ENCODE results near the gene ADAM12. TPM values are rescaled to one million over a fixed set of nuclear protein-coding genes. Genes with fewer than 3 reads are reported as not detected.

ADAM12 gene
- total and polyA plus RNA-seq, 5 experiments from 2014 or later = 0.49 TPM; not detected in 4

DNA sequence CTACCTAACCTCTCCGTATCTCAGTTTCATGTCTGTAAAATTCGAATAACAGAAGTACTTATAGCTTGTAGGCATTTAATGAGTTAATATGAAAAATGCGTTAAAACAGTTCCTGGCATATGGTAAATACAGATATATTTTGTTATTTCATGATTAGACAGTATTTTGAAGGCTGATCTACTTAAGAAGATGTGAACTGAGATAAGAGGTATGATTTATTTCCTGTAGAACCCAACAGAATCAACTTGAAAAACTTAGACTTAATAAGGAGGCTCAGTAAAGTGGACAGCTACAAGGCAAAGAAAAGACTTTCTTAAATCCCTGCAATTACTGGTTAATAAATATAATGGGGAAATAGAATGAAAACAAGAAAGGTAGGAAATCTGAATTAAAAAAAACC lies 388.6 kb downstream of the ADAM12 start:
- H3K9me3 Mint-ChIP-seq = no peaks in the 10 kb centered on the region
- H3K36me3 Mint-ChIP-seq = no peaks in the 10 kb centered on the region
- no peak overlapping the region for H3K27ac Mint-ChIP-seq
- ATAC-seq (no peak), DNase-seq (no peak)
- H3K4me3 Mint-ChIP-seq = no peak overlapping the region
- peaks cover 0 to 7% (median 0%) of the 10 kb centered on the region in 5 donors for H3K27me3 Mint-ChIP-seq
- peaks cover 0 to 6% (median 0%) of the 10 kb centered on the region in 4 donors for H3K4me1 Mint-ChIP-seq
- POLR2A ChIA-PET = no interaction called here

DNA sequence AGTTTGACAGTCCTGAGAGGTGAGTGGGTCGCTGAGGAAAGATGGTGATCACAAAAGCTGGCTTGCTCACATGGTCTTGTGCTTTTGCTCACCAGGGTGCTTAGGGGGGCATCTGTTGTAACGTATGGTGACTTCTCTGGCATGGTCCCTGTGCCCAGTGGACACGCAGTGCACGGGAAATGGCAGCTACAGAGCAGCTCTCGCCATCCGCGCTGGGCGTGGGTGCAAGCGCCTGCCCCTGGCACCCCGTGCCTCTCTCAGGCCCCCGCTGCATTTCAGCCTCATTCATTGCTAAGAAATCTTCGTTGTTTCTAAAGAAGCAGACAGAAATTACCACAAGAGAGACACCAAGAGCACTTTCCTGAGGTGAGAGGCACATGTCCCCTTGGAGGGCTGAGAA lies 390.7 kb downstream of the ADAM12 start:
- POLR2A ChIA-PET = no interaction called here
- no peak for ATAC-seq
- Mint-ChIP-seq H3K36me3 (no peaks in the 10 kb centered on the region), H3K27ac (no peak overlapping the region), H3K9me3 (no peaks in the 10 kb centered on the region), H3K4me1 (peaks cover 0 to 6% (median 0%) of the 10 kb centered on the region in 4 donors), H3K4me3 (no peak overlapping the region), H3K27me3 (peaks cover 0 to 4% (median 0%) of the 10 kb centered on the region in 5 donors)
- DNase-seq = no peak

DNA sequence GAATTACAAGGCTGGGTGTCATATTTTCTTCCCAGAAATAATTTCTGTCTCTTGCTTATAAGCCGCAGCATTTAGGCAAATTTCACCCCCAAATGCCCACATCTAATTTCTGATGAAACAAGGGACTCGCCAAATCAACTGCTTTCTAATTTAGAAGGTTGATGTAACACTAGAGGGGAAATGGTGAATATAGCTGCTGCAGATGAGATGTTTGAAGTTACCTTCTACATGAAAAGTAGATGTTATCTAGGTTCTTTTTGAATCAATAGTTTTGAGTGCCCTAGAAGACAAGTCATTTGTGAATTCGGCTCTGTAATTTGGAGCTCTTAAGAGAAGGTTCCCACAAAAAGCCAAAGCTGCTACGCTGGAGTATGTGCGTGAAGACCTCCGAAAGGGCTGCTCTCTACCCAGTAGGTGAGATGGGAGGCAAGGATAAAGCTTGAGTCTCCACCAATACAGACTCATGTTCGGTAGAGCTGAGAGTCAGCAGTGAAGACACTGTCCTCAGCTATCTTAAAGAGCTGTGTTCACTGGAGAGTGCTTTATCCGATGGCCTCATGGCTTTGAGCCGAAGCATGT lies 392.5 kb downstream of the ADAM12 start:
- DNase-seq (no peak), ATAC-seq (no peak)
- peaks cover 0 to 6% (median 0%) of the 10 kb centered on the region in 4 donors for H3K4me1 Mint-ChIP-seq
- no peaks in the 10 kb centered on the region for H3K36me3 Mint-ChIP-seq
- no peaks in the 10 kb centered on the region for H3K9me3 Mint-ChIP-seq
- peaks cover 0 to 4% (median 0%) of the 10 kb centered on the region in 5 donors for H3K27me3 Mint-ChIP-seq
- POLR2A ChIA-PET = no interaction called here
- no peak overlapping the region for H3K4me3 Mint-ChIP-seq
- H3K27ac Mint-ChIP-seq = no peak overlapping the region

DNA sequence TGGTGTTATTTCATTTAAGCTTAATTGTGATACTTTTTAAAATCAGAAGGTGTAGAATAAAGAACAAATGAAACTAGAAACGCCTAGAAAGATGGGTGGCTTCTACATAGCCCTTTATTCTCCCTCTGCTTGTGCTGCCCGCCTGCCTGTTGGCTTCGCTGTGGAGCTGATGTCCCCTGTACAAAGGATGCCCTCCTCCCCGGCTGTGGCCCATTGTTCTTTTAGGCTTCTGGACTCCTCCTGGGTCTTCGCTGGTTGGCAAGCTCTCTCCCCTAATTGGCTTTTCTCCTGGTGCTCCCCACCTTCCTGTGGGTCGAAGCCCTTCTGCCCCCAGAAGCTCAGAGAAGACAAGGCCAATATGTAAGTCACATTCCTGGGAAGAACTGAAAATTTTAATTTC lies 393.7 kb downstream of the ADAM12 start:
- DNase-seq = no peak
- Mint-ChIP-seq H3K27me3 (peaks cover 0 to 4% (median 0%) of the 10 kb centered on the region in 5 donors), H3K4me1 (peaks cover 0 to 3% (median 0%) of the 10 kb centered on the region in 4 donors), H3K9me3 (peaks cover 0 to 3% (median 0%) of the 10 kb centered on the region in 9 donors), H3K4me3 (no peak overlapping the region), H3K36me3 (no peaks in the 10 kb centered on the region), H3K27ac (no peak overlapping the region)
- POLR2A ChIA-PET = no interaction called here
- no peak for ATAC-seq

DNA sequence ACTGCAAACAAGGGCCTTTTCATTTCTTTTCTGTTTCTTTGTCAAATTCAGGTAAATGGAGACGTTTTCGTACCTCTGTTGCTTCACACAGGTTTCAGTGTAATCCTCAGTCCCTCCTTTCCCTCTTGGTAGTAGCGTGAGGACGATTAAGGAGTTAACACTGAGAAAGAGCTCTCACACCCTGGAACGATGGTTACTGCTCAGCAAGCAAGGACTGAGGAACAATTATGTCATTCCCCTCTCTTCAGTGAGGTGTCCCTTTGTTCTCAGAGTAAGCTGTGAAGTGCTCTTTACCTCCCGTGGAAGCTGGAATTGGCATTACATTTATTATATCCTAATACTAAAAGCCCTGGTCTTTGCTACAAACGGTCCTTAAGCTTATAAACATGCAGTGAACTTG lies 396.0 kb downstream of the ADAM12 start:
- no peak for DNase-seq
- H3K27me3 Mint-ChIP-seq = peaks cover 0 to 4% (median 2%) of the 10 kb centered on the region in 5 donors
- no peak overlapping the region for H3K27ac Mint-ChIP-seq
- no peaks in the 10 kb centered on the region for H3K36me3 Mint-ChIP-seq
- no peak for ATAC-seq
- H3K4me1 Mint-ChIP-seq = no peaks in the 10 kb centered on the region
- POLR2A ChIA-PET = no interaction called here
- H3K4me3 Mint-ChIP-seq = no peak overlapping the region
- H3K9me3 Mint-ChIP-seq = peaks cover 0 to 3% (median 0%) of the 10 kb centered on the region in 9 donors

DNA sequence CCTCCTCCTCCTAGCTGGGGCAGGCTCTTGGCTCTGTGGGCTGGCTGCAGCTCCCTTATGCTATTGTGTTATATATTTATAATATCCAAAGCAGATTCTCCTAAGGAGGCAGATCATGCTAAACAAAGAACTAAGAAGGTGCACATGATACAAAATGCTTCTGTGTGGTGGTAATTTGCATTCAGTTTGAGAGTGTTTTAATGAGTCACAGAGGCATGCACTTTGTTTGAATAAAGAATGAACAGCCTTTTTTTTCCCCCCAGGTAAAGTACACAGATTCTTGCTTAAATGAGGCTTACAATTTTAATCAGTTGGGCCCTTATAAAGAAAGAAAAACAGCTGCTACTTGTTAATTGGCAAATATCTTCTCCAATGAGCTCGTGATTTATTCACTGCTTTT lies 396.9 kb downstream of the ADAM12 start:
- no peak for DNase-seq
- H3K27ac Mint-ChIP-seq = no peak overlapping the region
- POLR2A ChIA-PET = no interaction called here
- H3K4me1 Mint-ChIP-seq = no peaks in the 10 kb centered on the region
- peaks cover 0 to 7% (median 2%) of the 10 kb centered on the region in 5 donors for H3K27me3 Mint-ChIP-seq
- no peak for ATAC-seq
- H3K9me3 Mint-ChIP-seq = peaks cover 0 to 3% (median 0%) of the 10 kb centered on the region in 9 donors
- H3K4me3 Mint-ChIP-seq = no peak overlapping the region
- no peaks in the 10 kb centered on the region for H3K36me3 Mint-ChIP-seq

DNA sequence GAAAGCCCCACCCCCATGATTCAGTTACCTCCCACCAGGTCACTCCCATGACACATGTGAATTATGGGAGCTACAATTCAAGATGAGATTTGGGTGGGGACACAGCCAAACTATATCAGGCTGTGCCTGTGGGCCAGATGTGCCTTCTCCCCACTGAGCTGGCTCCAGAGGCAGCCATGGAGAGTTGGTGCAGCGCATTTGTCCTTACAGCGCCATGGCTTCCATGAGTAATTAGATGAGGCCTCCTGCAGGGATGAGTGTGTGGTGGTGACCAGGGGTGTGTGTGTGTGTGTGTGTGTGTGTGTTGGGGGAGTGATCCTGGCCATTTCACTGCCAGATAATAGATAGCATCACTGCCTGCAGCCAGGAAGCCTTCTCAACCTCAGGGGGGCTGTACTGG lies 397.3 kb downstream of the ADAM12 start:
- peaks cover 0 to 3% (median 0%) of the 10 kb centered on the region in 9 donors for H3K9me3 Mint-ChIP-seq
- peak overlapping the region in 1 of 10 donors; percentile 31 for H3K27ac Mint-ChIP-seq
- DNase-seq (no peak), ATAC-seq (no peak)
- no peak overlapping the region for H3K4me3 Mint-ChIP-seq
- H3K27me3 Mint-ChIP-seq = peaks cover 0 to 7% (median 2%) of the 10 kb centered on the region in 5 donors
- H3K4me1 Mint-ChIP-seq = no peaks in the 10 kb centered on the region
- POLR2A ChIA-PET = no interaction called here
- no peaks in the 10 kb centered on the region for H3K36me3 Mint-ChIP-seq

DNA sequence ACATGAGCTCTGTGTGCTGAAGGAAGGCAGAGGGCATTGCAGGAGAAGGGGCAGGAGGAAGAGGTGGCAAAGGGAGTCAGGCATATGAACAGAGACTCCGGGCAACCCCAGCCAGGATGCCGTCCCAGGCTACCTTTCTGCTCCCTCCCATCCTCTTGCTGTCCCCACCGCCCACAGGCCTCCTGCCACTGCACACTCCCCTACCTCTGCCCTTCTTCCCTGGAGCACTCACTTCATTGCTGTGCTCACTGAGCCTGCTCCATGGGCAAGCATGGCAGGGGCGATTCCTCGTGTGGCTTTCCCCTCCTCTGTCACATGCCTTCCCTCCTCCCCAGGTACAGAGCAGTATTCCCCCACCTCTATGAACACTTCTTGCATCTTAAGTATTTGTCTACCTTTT lies 398.5 kb downstream of the ADAM12 start:
- Mint-ChIP-seq H3K4me1 (no peaks in the 10 kb centered on the region), H3K27me3 (peaks cover 0 to 7% (median 2%) of the 10 kb centered on the region in 5 donors), H3K9me3 (peaks cover 0 to 3% (median 0%) of the 10 kb centered on the region in 9 donors), H3K27ac (no peak overlapping the region), H3K36me3 (no peaks in the 10 kb centered on the region), H3K4me3 (no peak overlapping the region)
- ATAC-seq (no peak), DNase-seq (no peak)
- POLR2A ChIA-PET = no interaction called here

DNA sequence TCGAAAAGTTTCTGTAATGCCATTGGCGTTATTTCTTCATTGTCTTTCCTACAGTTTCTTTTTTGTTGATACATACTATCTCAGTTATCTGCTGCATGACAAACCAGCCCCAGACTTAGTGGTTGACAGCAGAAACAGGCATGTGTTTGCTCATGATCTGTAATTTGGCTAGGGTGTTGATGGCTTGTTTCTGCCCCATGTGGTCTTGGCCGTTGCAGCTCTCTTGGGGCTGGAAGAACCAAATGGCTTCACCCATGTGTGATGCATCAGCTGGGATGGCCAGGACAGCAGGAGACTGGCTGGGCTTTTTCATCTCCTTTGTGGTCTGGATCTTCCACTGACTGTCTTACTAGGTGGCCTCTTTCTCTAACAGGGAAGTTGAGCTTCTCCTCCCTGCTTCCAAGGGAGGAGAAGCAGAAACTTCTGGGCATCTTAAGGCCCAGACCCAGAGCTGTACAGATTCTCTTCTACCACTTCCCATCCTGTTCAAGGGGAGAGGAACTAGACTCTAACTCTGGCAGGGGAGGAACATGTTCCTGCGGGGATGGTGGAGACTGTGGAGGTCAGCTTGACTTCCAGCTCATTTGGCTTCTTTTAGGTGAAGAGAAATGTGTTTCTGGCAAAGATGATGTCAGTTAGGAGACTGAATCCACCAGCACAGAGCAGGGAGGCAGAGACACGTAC lies 402.6 kb downstream of the ADAM12 start:
- Mint-ChIP-seq H3K36me3 (no peaks in the 10 kb centered on the region), H3K27ac (no peak overlapping the region), H3K9me3 (peaks cover 0 to 3% (median 0%) of the 10 kb centered on the region in 9 donors), H3K27me3 (peaks cover 0 to 20% (median 3%) of the 10 kb centered on the region in 5 donors), H3K4me3 (no peak overlapping the region), H3K4me1 (peaks cover 0 to 2% (median 0%) of the 10 kb centered on the region in 4 donors)
- no peak for DNase-seq
- no peak for ATAC-seq
- POLR2A ChIA-PET = no interaction called here

DNA sequence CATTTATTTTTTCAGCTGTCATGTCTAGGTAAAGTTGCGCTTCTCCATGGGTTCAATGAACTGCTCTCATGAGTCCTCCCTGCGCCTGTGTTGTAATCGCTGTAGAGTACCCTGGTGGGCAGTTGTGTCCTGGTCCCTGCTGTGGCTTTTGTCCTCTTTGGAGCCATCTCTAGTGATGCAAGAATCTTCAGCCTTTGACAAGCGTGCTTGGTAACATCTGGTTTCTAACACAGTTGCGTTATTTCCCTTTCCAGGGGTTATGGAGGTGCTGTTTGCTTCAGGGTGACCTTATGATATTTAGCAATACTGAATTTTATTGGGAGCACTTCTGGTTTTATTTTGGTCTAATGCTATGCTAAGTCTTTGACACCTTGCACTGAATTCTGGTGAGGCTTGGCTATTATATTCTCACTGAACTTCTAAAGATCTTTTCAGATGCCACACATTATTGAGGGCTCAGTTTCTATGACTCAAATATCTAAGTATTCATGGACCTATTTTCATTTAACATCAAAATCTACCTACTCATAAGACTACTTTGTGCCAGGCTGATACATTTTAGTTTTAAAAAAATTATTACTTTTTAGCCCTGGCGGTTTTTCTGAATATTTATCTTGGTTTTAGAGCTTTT lies 403.3 kb downstream of the ADAM12 start:
- no peaks in the 10 kb centered on the region for H3K9me3 Mint-ChIP-seq
- no peak overlapping the region for H3K27ac Mint-ChIP-seq
- H3K27me3 Mint-ChIP-seq = peaks cover 0 to 20% (median 3%) of the 10 kb centered on the region in 5 donors
- peaks cover 0 to 2% (median 0%) of the 10 kb centered on the region in 4 donors for H3K4me1 Mint-ChIP-seq
- H3K36me3 Mint-ChIP-seq = no peaks in the 10 kb centered on the region
- POLR2A ChIA-PET = no interaction called here
- no peak for DNase-seq
- no peak overlapping the region for H3K4me3 Mint-ChIP-seq
- ATAC-seq = no peak

DNA sequence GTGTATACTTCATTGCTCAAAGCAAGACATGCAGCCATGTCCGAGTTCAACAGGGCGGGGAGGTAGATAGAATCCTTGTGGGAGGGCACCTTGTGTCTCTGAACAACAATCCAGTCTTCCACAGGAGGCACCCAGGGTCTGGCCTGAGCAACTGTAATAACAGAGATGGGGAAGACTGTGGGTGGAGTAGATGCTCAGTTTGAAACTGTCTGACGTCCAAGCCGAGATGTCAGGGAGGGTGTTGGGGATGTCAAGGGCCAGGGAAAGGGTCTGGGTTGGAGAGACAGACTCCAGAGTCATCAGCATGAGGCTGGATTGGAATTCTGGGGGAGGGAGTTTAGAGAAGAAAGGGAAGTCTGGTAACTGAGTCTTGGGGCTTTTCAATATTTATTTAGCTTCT lies 403.9 kb downstream of the ADAM12 start:
- Mint-ChIP-seq H3K36me3 (no peaks in the 10 kb centered on the region), H3K4me3 (no peak overlapping the region), H3K27ac (no peak overlapping the region), H3K9me3 (no peaks in the 10 kb centered on the region), H3K4me1 (peaks cover 0 to 2% (median 0%) of the 10 kb centered on the region in 4 donors), H3K27me3 (peaks cover 0 to 25% (median 4%) of the 10 kb centered on the region in 5 donors)
- POLR2A ChIA-PET = no interaction called here
- DNase-seq (no peak), ATAC-seq (no peak)

DNA sequence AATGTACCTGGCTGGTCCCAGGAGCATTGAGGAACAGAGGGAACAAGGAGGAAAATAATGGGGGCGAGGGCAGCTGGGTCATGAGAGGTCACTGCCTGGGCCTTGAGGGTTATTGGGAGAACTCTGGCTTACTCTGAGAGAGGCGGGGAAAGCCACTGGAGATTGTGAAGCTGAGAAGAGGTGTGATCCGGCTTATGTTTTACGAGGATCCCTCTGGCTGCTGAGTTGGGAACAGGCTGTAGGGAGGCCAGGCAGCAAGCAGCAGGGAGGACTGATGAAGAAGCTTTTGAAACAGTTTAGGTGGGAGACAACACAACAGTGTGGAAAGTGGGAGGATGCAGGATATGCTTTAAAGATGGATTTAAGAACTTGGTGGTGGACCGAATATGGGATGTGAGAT lies 404.6 kb downstream of the ADAM12 start:
- H3K36me3 Mint-ChIP-seq = no peaks in the 10 kb centered on the region
- peaks cover 0 to 2% (median 0%) of the 10 kb centered on the region in 4 donors for H3K4me1 Mint-ChIP-seq
- H3K9me3 Mint-ChIP-seq = no peaks in the 10 kb centered on the region

DNA sequence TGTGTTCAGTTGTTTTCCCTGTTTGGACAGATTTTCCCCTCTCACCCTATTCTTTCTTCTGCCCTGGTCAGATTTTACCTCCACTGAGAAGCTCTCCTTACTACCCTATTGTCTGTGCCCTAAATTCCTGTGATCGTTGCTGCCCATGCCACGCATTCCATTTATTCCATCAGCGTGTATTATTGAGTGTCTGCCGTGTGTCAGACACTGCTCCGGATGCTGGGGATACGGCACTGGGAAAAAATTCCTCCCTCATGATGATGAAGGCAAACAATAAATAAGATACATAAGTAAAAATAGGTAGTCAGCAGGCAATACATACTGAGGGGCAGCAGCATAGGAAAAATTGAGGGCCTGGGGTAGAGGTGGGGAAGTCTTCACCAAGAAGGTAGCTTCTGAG lies 405.1 kb downstream of the ADAM12 start:
- Mint-ChIP-seq H3K9me3 (no peaks in the 10 kb centered on the region), H3K27me3 (peaks cover 0 to 25% (median 6%) of the 10 kb centered on the region in 5 donors), H3K4me1 (peaks cover 0 to 2% (median 0%) of the 10 kb centered on the region in 4 donors), H3K27ac (no peak overlapping the region), H3K4me3 (no peak overlapping the region), H3K36me3 (no peaks in the 10 kb centered on the region)
- POLR2A ChIA-PET = no interaction called here
- DNase-seq (no peak), ATAC-seq (no peak)

More for the DNA sequence above, 404.6 kb downstream of the ADAM12 start:
- POLR2A ChIA-PET = no interaction called here
- Mint-ChIP-seq H3K27ac (no peak overlapping the region), H3K4me3 (no peak overlapping the region), H3K27me3 (peaks cover 0 to 25% (median 6%) of the 10 kb centered on the region in 5 donors)
- DNase-seq (no peak), ATAC-seq (no peak)
